Endodermal cell (in vitro differentiated cells): ENCODE data around the gene RGS11. TPM values are rescaled to one million over a fixed set of nuclear protein-coding genes. Genes with fewer than 3 reads are reported as not detected.

Source experiments
- DNase-seq: peaks from one replicate; pipeline ENCODE4 v3.0.0-alpha.2; 2017
- H3K27ac ChIP-seq: 2 replicates; pipeline ENCODE4 v1.5.1; 2013; ENCODE audit warnings: mild to moderate bottlenecking, low read depth, low read length, moderate library complexity
- H3K27me3 ChIP-seq: 2 replicates; pipeline ENCODE4 v1.6.1; 2013; ENCODE audit warnings: mild to moderate bottlenecking, low read length, moderate library complexity; ENCODE audit not compliant: insufficient read depth, control insufficient read depth, poor library complexity, severe bottlenecking
- H3K36me3 ChIP-seq: 2 replicates; pipeline ENCODE4 v1.7.0; 2013; ENCODE audit warnings: mild to moderate bottlenecking, low read length, moderate library complexity; ENCODE audit not compliant: control insufficient read depth, insufficient read depth
- H3K4me1 ChIP-seq: one replicate; pipeline ENCODE4 v1.7.0; 2013; ENCODE audit warnings: low read length; ENCODE audit not compliant: control insufficient read depth, insufficient read depth
- H3K4me3 ChIP-seq: 2 replicates; pipeline ENCODE4 v1.5.1; 2013; ENCODE audit warnings: mild to moderate bottlenecking, low read length, moderate library complexity
- H3K9ac ChIP-seq: 2 replicates; pipeline ENCODE4 v1.6.1; 2013; ENCODE audit warnings: mild to moderate bottlenecking, low read length, moderate library complexity; ENCODE audit not compliant: poor library complexity, severe bottlenecking; ENCODE audit errors: extremely low read depth
- H3K9me3 ChIP-seq: 2 replicates; pipeline ENCODE4 v1.6.1; 2013; ENCODE audit warnings: mild to moderate bottlenecking, low read length, moderate library complexity; ENCODE audit not compliant: control insufficient read depth
- H3K27ac Mint-ChIP-seq: 2 replicates; pipeline ENCODE4 v1.8.0; 2020; ENCODE audit warnings: mixed read lengths
- H3K27me3 Mint-ChIP-seq: 2 replicates; pipeline ENCODE4 v1.8.0; 2021; ENCODE audit warnings: mild to moderate bottlenecking, mixed read lengths; ENCODE audit not compliant: insufficient read depth
- H3K36me3 Mint-ChIP-seq: 2 replicates; pipeline ENCODE4 v1.8.0; 2020; ENCODE audit warnings: low read depth, mixed read lengths
- H3K4me1 Mint-ChIP-seq: 2 replicates; pipeline ENCODE4 v1.8.0; 2020; ENCODE audit warnings: mixed read lengths
- H3K4me3 Mint-ChIP-seq: 2 replicates; pipeline ENCODE4 v1.8.0; 2020; ENCODE audit warnings: mild to moderate bottlenecking, moderate library complexity, mixed read lengths
- H3K9me3 Mint-ChIP-seq: 2 replicates; pipeline ENCODE4 v1.8.0; 2020; ENCODE audit warnings: mild to moderate bottlenecking, mixed read lengths
- CTCF ChIP-seq: fragments of 200-600 bp; sonication (generic); conservative IDR thresholded peaks from 2 replicates; pipeline ENCODE4 v1.5.0; 2021; ENCODE audit warnings: antibody characterized with exemption, mild to moderate bottlenecking
- WGBS, 2 experiments: methylation state at CpG; one replicate each; pipeline versions ENCODE4 v1.1.5 to v1.1.7; 2013; ENCODE audit warnings: missing lambda C conversion rate in 2 of 2, mixed read lengths in 1 of 2; ENCODE audit not compliant: insufficient coverage in 1 of 2, insufficient read length in 1 of 2; 5-methylcytosine and 5-hydroxymethylcytosine counted together
- total RNA-seq, 2 donors: library from RNA; stranded (reverse); fragmentation: NEBNext Ultra II Directional in 1 of 2; extraction: Animal tissue kit (Norgen Biotek cat#: 25700) in 1 of 2; gene quantifications; 2 replicates in 1 of 2; 3 replicates in 1 of 2; pipeline ENCODE4 v1.2.1, GENCODE V29; 2021

RGS11 gene
- total RNA-seq, 2 donors from 2014 or later: 2.0 to 7.8 TPM

GRCh38 chr16:278863-279366, 3.2 kb upstream of the RGS11 start:
- peak; percentile 79 for DNase-seq
- Mint-ChIP-seq H3K4me3 (no peak overlapping the region), H3K9me3 (no peaks in the 10 kb centered on the region), H3K27ac (no peak overlapping the region), H3K27me3 (peaks cover 28% of the 10 kb centered on the region), H3K36me3 (no peaks in the 10 kb centered on the region), H3K4me1 (no peaks in the 10 kb centered on the region)
- H3K9ac ChIP-seq: no peak overlapping the region
- no peaks in the 10 kb centered on the region for H3K9me3 ChIP-seq
- no peaks in the 10 kb centered on the region for H3K36me3 ChIP-seq
- peaks cover 27% of the 10 kb centered on the region for H3K27me3 ChIP-seq
- WGBS, 2 experiments: 82 to 83% methylated on average over 5 to 6 of the region's 6 CpGs
- no peak overlapping the region for H3K27ac ChIP-seq
- peaks cover 3% of the 10 kb centered on the region for H3K4me1 ChIP-seq
- no peak for TF ChIP-seq CTCF
- no peak overlapping the region for H3K4me3 ChIP-seq

DNA sequence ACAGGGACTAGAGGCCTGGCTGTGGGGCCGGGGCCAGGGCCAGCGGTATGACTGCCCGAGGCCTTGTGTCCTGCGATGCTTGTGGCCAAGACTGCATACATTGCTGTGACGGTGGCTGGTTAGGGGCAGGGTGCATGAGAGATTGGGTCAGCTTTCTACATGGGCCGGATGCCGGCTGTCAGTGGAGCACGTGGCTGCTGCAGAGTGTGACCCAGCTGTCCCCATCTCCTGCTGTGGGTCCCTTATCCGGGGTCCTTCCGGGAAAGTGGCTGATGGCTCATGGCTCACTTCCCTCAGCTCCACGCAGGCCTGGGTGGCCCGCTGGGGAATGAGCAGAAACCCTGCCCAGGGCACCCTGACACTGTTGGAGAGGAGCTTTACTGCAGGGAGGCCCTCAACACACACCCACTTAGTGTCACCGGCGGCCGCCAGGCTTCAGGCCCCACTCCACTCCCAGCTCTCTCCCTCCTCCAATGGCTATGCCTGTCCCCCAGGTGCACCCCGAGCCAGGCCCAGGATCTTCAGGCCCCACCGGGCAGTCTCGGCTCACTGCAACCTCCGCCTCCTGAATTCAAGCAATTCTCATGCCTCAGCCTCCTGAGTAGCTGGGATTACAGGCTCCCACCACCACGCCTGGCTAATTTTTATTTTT, 808 bp upstream of the RGS11 start:
- TF ChIP-seq CTCF: no peak
- H3K27ac ChIP-seq: no peak overlapping the region
- peaks cover 27% of the 10 kb centered on the region for H3K27me3 ChIP-seq
- no peaks in the 10 kb centered on the region for H3K9me3 ChIP-seq
- Mint-ChIP-seq H3K27me3 (peaks cover 29% of the 10 kb centered on the region), H3K4me3 (peak overlapping the region; percentile 52), H3K36me3 (no peaks in the 10 kb centered on the region), H3K9me3 (no peaks in the 10 kb centered on the region), H3K4me1 (no peaks in the 10 kb centered on the region), H3K27ac (no peak overlapping the region)
- no peak for DNase-seq
- no peak overlapping the region for H3K9ac ChIP-seq
- no peak overlapping the region for H3K4me3 ChIP-seq
- H3K4me1 ChIP-seq: no peaks in the 10 kb centered on the region
- WGBS, 2 experiments: 82 to 93% methylated on average over 14 to 20 of the region's 20 CpGs
- no peaks in the 10 kb centered on the region for H3K36me3 ChIP-seq

GRCh38 chr16:275041-275641, 603 bp downstream of the RGS11 start:
- Histone ChIP-seq H3K36me3 (no peaks in the 10 kb centered on the region), H3K27ac (no peak overlapping the region), H3K9me3 (no peaks in the 10 kb centered on the region), H3K4me3 (no peak overlapping the region), H3K9ac (no peak overlapping the region), H3K27me3 (peaks cover 27% of the 10 kb centered on the region), H3K4me1 (no peaks in the 10 kb centered on the region)
- DNase-seq: peak; percentile 79
- Mint-ChIP-seq H3K27ac (no peak overlapping the region), H3K36me3 (no peaks in the 10 kb centered on the region), H3K4me3 (peak overlapping the region; percentile 51), H3K27me3 (peaks cover 29% of the 10 kb centered on the region), H3K9me3 (no peaks in the 10 kb centered on the region), H3K4me1 (no peaks in the 10 kb centered on the region)
- TF ChIP-seq CTCF: no peak
- 6 to 11% methylated on average over 22 to 58 of the region's 58 CpGs for WGBS, 2 experiments
